Right hindlimb (tissue), 1 donor: ENCODE measurements around the gene LANCL1.

Source experiments
- DNase-seq: peaks from one replicate; pipeline ENCODE4 v3.0.0-alpha.2; 2018

LANCL1 gene

DNA sequence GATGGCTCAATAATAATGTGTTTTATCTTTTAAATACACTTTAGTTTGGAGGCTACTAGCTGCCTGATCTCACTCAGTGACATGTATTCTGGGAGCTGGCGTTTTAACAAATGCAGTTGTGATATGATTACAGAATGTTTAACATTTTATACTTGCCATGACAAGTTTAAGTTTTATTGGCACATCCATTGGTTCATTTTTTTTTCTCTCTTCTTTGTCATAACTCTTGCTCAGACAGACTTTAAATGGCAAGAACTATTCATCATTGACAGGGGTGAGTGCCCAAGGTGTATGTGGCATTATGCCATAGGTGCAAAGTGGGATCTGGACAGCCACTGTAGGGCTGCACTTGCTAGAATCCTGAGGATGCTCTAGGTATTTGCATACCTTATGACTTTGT lies 89.5 kb downstream of the LANCL1 start:
- DNase-seq: no peak
